NCI-H1436 treated with DMSO at 0.1 percent for 48 hours (cell line): ENCODE data around the gene STXBP4.
A peak's percentile ranks its signal among the peaks of the same experiment; 100 is the strongest.
"Not testable (repeated sequence)": the region's sequence is repeated elsewhere in the genome, so short reads cannot be mapped to it uniquely, and the experiment has no call there.

Experiments
- DNase-seq: peaks from one replicate; lab custom pipeline; 2025; lab: John Stamatoyannopoulos, UW

The STXBP4 gene

DNA sequence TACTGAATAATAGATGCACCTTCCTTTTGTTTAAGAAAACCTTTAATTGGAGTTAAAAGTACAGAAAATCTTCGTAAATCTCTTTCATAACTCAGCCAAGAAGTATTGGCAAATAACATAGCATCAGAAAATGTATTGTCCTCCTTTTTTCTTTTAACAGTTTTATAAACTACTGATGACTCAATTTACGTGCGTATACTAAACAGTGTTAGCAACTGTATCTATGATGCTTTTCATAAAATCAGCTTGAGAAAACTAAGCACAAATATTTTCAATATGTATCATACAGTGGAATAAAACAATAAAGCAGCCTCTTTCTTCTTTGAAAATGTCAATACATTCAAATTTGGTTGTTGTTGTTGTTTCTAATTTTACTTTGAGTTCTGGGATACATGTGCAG, 88.6 kb downstream of the STXBP4 start:
- DNase-seq: no peak

DNA sequence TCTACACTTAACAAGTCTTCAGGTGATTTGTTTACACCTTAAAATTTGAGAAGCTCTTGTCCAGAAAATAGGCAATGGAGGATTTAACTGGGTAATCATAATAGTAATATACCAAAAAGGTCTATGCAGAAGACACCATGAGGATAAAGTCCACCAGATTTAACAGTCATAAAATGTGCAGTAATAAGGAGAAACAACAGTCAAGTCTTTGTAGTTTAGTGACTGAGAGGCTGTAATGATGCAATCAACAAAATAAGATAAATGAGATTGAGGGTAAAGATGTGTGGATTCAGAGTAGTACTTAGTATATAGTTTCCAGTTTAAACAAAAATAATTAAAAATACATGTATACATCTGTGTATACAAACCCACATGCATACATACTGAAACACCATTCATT, 91.2 kb downstream of the STXBP4 start:
- DNase-seq: no peak

DNA sequence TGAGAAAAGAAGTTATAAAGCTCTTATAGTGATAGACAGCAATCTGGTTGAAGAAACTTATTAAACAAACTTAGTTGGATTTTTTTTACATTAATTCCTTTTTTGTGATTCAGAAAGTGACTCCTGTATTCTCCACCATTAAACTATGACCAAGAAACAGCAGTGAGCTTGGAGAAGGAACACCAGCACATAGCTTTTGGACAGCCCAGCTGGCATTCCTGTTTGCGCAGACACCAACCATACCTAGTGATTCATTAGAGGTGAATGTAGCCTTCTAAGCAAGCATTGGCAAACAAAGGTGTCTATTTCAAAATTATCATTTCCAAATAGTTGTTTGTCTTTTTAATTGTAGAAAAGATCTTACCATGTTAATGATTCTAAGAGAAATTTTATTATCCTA, 94.4 kb downstream of the STXBP4 start:
- DNase-seq: no peak

DNA sequence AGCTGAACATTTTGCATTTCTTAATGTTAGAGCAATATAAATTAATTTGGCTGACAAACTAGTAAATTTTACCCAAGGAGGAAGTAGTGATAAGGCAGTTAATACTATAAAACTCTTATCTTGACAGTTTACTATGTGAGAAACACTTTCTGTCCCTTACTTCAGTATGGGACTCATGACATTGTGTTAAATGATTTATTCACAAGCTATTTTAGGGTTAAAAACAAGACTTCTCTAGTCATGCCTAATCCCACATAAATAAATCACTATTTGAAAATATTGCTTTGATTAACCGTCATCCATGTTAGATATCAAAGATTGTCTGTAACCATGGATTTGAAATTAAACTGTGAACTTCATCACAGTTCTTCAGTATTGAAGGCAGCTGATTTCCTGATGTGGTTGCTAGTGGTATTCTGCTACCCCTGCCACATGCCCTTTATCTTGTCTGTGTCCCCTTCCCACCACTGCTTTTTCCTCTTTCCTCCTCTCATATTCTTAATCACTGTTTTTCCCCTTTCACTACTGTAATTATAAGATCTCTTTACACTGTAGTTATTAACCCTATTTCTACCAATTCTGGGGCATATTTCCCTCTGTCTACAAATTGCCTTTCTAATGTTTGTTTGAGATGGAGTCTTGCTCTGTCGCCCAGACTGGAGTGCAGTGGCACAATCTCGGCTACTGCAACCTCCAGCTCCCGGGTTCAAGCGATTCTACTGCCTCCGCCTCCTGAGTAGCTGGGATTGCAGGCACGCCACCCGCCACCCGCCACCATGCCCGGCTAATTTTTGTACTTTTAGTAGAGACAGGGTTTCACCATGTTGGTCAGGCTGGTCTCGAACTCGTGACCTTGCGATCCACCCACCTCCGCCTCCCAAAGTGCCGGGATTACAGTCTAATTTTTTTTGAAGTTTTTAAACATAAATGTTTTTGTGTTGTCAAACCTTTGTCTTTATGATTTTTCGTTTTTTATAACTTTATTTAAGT, 95.6 kb downstream of the STXBP4 start:
- no peak for DNase-seq

DNA sequence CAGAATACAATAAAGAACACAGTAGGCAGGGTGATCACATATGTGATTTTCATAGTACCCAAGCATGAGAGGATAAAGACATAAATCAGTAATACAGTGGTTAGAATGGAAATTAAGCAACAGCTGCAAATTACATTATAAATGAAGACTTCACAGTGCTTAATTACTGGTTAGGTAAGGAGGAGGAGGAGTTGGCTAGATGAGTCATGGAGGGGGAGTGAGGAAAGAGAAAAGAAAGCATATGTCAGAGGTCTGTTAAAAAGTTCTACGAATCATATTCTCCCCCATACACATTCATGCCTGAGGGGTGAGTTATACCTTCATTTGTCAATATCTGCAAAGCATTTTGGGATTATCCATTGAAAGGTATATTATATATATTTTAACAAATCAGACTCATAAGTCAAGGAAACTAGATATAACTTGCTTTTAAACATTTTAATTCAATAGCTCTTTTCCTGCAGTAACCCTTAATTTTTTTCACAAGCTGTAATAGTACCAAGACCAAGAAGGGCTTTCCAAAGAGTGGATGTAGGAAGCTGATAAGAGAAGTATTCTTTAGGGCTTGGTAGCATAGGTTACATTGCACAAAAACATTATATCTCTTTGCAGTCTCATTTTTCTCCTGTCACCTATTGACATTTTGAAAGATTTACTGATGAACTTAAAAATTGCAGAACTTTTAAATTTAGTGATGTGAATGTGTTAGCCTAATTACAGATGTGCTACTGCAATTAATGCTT, 99.3 kb downstream of the STXBP4 start:
- no peak for DNase-seq

DNA sequence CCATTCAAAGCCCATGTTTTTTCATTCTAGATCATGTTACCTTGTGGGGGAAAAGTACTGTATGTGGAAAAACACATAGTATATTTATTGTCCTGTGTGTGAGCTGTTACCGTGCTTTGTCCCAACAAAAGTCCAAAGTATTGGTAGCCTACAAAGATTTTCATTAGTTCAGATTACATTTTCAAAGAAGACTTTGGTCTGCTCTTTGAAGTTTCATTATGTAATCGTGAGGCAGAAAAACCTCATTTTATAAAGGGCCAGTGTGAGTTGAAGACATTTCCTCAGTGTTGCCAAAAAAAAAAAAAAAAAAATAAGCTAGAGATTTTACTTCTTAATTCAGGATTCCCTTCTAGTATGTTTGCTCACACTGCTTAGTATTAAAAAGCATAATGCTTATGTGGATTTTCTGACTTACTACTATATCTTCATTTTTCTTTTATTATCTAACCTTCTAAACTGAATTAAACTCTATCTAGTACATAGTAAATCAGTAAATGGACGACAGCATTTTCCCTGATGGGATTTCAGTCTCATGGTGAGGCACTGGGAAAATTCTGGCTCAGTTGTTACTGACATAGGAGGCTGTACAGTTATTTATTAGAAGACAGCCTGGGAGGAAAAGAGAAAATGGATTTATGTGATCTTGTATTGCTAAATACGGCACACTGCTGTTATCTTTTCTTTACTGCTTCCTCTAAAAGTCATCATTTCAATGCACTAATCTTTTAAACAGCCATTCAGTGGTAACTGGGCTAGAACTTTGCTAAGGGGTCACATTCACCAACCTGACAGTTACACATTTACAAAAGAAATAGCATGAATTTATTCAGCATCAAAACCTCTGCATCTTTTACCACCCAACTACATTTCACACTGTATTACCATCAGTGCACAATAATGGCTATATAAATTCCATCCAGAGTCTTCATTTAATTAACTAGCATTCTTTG, 100.6 kb downstream of the STXBP4 start:
- no peak for DNase-seq

DNA sequence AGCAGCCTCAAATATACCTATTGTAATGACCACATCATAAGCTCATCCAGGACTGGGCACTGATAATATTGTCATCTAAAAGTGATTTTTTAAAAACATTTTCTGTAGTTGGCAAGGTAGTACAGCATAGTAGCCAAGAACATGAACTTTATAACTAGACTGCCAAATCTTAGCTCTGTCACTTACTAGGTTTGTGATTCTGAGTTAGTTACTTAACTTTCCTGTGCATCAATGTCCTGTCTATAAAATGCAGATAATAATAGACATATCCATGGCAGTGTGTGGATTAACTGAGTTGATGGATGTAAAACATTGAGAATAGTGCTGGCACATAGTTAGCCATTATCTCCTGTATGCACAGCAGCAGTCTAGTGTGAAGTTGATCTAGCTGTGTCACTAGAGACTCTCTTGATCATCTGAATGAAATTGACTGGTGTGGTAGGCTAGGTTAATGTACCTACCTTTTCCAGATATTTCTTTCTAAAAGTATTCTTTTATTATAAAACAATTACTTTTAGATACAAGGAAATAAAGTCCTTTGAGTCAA, 101.5 kb downstream of the STXBP4 start:
- DNase-seq: no peak

DNA sequence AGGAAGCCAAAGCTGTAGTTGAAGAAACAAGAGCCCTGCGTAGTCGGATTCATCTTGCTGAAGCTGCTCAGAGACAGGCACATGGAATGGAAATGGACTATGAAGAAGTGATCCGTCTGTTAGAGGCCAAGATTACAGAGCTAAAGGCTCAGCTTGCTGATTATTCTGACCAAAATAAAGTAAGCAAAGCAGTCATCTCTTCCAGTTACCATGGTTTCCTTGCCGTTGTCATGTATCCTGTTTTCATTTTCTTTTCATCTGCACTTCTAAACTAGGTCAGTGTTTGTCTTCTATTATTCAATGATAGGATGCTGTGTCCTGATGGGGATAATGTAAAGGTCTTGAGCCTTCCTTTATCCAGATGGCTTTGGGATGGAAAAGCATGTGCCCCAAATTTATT, 104.3 kb downstream of the STXBP4 start:
- DNase-seq: no peak

DNA sequence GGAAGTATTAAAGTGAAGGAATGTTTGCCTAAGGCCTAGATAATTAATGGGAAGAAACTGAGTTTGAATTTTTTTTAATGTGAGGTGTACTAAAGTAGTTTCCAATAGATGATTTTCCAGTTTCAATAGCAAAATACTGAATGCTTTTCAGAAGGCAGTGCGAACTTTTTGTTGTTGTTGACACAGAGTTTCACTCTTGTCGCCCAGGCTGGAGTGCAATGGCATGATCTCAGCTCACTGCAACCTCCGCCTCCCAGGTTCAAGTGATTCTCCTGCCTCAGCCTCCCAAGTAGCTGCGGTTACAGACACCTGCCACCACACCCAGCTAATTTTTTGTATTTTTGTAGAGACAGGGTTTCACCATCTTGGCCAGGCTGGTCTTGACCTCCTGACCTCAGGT, 104.9 kb downstream of the STXBP4 start:
- DNase-seq: not testable (repeated sequence)

DNA sequence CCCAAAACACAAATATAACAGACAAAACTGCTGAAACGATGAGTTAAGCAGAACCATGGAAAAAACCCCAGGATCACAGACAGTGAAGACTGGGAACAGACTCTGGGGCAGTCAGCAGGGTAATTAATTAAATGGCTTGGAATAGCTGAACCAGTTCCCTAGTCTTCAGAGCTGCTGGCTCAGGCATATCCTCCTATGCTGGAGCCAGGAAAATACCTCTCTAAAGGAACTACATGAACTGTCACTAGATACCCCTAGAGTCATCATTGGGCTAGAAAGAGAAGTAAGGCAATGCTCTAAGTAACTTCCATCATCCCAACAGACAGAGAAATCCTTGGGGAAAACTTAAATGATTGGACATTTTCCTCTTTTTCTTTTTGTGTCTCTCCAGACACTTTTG, 113.0 kb downstream of the STXBP4 start:
- DNase-seq: no peak

DNA sequence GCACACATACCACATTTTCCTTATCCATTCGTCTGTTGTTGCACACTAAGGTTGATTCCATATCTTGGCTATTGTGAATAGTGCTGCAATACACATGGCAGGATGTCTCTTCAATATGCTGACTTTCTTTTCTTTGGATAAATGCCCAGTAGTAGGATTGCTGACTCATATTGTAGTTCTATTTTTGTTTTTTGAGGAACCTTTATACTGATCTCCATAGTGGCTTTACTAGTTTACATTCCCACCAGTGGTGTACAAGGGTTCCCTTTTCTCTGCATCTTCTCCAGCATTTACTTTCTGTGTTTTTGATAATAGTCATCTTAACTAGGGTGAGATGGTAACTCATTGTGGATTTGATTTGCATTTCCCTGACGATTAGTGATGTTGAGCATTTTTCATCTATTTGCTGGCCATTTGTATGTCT, 118.1 kb downstream of the STXBP4 start:
- no peak for DNase-seq

DNA sequence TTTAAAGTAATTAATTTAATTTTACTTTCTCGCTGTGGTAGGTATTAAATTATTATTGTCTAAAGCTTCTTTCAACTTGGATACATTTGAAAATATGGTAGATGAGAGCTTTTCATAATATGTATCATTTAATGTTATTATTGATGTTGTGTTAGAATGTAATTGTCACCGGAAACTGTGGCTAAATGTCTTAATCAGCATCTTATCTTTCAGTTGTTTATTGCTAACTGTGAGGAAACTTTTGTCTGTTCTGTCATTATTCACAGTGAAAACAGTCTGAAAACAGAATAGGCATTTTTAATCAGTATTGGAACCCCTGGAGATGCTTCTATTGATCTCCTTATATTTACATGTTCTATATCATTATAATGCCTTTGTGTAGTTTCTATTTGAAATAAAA, 120.7 kb downstream of the STXBP4 start:
- DNase-seq: no peak

DNA sequence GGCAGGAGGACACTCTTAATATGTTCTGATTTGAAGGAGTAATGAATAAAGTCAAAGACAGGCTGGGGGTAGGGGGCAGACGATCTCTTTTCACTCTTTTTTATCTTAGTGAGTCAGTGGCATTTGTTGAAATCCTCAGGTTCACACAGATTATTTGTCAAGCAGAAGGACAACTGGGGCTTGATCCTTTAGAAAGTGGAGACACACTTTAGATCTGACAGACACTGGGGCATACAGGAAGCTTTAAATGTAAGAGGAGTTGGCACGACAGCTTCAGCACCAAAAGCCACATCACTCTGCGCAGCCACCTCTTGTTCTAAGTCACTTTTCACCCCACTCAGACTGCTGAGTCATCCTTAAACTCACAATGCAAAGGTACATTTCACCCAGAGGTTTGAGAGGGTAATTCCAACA, 121.5 kb downstream of the STXBP4 start:
- DNase-seq: peak; percentile 61

DNA sequence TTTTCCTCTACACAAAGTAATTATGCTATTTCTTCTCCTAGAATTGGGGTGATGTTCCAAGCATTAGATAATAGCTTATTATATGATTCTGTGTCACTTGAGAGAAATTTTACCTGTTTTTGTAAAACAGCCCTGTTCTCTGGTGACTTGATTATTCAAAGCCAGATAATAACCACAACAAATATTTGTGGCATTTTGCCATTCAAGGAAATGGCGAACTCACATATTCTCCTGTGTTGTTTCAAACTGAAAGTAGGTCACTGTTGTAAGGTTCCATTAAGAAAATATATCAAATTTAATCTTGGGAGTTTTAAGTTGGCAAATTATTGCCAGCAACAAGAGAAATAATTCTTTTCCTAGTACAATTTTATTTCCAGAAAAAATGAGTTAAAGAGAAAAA, 124.8 kb downstream of the STXBP4 start:
- no peak for DNase-seq

DNA sequence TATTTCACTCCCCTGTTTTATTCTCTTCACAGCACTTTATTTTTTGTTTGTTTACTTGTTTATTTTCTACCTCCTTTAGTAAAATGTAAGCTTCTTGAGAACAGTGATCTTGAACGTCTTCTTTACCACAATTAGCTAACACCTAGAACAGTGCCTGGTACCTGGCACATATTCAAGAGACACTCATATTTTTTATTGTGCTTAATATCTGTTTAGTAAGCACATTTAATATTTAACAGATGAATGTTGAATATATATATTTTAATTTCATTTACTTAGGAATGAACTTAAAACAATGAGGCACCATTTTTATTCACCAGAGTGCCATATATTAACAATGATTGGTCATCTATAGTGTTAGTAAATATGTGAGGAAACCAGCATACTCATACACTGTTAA, 130.2 kb downstream of the STXBP4 start:
- no peak for DNase-seq

DNA sequence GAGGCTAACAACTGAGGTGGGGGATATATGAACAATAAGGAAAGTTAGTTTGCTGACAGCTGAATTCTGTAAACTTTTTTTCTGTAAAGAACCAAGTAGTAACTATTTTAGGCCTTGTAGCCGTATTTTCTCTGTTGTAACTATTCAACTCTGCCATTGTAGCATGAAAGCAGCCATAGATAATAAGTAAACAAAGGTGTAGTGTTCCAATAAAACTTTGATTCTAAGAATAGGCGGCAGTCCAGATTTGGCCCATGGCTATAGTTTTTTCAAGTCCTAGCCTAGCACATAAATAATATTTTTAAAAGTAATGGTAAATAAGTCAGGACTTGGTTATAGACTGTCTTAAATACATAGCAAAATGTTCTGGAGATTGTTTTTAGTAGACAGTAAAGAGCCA, 142.0 kb downstream of the STXBP4 start:
- no peak for DNase-seq

DNA sequence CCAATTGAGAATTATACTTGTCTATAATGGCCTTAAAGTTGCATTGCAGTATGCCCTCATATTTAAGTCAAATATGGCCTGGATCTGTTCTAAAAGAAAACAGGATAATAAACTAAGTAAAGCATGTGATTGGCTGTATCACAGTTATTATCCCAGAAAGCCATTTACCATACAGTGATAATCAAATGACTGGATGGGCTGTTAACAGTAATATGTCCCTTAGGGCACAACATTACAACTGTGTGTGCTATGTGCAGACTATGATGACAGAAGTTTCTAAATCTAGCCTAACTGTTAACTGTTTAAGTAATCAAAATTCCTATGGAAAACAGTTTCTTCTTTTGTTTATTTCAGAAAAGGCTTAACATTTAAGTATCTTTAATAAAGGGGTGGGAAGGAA, 145.7 kb downstream of the STXBP4 start:
- DNase-seq: no peak

DNA sequence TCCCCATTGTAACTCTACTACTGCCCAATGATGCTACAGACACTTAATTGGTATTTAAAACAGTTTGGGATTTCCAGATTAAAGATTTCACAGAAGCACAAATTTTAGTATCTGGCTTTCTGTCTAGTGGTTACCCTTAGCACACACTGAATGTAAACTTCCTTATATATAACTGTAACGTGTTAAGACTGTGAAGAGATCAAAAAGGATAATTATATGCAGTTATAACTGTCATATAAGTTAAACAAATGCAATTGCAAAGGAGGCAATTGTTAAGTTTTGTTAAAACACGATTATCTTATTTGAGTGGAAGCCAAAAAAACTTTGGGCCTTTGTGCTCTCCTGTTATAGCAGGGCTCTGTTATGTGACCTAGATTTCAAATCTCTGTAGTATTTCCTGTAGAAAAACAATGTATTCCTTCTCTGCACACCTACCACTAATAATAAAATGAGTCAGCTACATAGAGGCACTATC, 147.9 kb downstream of the STXBP4 start:
- no peak for DNase-seq

DNA sequence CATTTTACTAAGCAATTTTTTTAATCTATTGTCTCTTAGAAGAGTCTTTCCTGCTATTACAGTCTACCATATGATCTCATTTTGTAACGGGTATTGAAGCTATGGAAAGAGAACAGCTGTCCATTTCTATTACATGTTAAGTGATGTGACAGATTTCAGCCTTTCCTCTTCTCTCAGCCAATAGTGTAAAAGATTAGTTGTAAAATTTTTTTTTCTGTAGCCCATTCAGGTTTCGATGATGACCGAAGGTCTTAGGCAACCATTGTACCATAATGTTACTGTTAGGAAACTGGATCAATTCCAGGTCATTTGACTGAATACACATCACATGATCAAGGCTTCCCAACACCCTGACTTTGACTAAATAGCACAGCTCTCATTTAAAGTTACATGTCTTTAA, 148.6 kb downstream of the STXBP4 start:
- no peak for DNase-seq

DNA sequence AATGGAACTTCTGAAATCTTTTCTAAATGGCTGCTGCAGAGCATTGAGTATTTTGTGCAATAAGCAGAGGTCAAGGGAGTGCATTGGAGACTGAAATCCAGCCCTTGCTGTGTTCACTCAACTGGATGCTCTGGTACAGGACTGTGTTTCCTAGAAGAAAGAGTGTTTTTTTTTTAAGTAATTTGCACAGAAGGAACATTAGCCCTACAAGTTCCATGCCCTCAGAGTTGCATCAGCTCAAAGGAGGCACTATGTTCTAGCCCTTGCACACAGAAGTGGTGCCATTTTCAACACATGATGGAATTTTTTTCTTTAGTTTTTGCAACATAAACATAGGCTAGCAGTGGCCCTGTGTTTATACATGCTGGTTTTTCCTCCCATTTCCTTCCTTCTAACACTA, 152.1 kb downstream of the STXBP4 start:
- DNase-seq: no peak

DNA sequence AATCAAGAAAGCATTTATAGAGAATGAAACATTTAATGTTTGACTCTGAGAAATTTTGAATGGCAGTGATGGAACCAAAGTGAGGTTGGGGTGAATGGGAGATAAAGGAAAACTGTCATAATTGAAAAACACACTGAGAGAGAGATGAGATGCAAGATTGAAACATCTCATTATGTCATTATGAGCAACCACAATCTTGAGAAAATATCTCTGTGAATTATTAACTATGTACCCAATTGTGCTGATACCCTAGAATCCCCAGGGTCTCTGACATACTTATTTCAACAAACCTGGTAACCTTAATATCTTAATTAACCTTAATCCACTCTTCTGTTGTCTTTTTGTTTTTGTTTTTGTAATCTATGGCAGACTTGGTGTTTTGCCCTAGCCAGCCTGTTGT, 152.7 kb downstream of the STXBP4 start:
- no peak for DNase-seq

DNA sequence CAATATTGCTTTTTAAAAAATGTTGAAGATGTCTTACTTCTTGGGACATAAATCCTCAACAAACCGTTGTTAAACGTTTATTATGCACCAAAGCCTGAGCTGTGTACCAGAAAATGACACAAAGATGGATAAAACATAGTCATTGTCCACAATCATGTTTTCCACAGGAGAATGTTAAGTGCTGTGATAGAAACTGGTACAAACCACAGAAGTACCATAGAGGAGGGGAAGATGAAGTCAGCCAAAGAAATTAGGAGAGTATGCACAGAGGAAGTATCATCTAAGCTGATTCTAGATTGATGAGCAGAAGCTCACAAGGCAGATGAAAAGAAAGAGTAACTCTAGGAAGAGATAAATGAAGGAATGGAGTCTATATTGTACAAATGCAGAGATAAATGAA, 153.5 kb downstream of the STXBP4 start:
- no peak for DNase-seq
